Sigmoid colon (tissue), 7 donors: ENCODE data around the gene METTL21C. TPM values are rescaled to one million over a fixed set of nuclear protein-coding genes. Genes with fewer than 3 reads are reported as not detected.

Experiments
- DNase-seq: peaks from one replicate; pipeline ENCODE4 v3.0.0-alpha.2; 2019
- H3K27ac ChIP-seq, 4 donors: fragments of 200-600 bp; sonication (generic); one replicate each; pipeline ENCODE4 v1.5.1; 2016 to 2019; ENCODE audit warnings: mild to moderate bottlenecking in 1 of 4
- H3K27me3 ChIP-seq, 3 donors: fragments of 200-600 bp; sonication (generic); one replicate each; pipeline ENCODE4 v1.5.1; 2019; ENCODE audit warnings: mild to moderate bottlenecking in 1 of 3
- H3K36me3 ChIP-seq, 4 donors: fragments of 200-600 bp; sonication (generic); one replicate each; pipeline ENCODE4 v1.5.1; 2016 to 2019
- H3K4me1 ChIP-seq, 4 donors: fragments of 200-600 bp; sonication (generic); one replicate each; pipeline ENCODE4 v1.5.1; 2017 to 2019
- H3K4me3 ChIP-seq, 4 donors: fragments of 200-600 bp; sonication (generic); one replicate each; pipeline ENCODE4 v1.5.1; 2017 to 2019; ENCODE audit warnings: mild to moderate bottlenecking in 2 of 4, moderate library complexity in 1 of 4
- H3K9me3 ChIP-seq, 4 donors: fragments of 200-600 bp in 3 of 4; sonication (generic) in 3 of 4; one replicate each; pipeline versions ENCODE4 v1.5.1 to v1.6.1; 2013 to 2019
- CTCF ChIP-seq, 4 experiments: fragments of 450-650 bp in 3 of 4; fragments of 200-600 bp in 1 of 4; IDR thresholded peaks; one replicate each; pipeline ENCODE4 v1.5.1; 2016 to 2019; ENCODE audit warnings: antibody characterized with exemption in 4 of 4, mild to moderate bottlenecking in 3 of 4, moderate library complexity in 2 of 4
- EP300 ChIP-seq, 4 donors: sonication (generic); formaldehyde crosslinking; IDR thresholded peaks; one replicate each; pipeline ENCODE4 v1.6.1; 2017; ENCODE audit warnings: antibody characterized with exemption in 4 of 4
- POLR2A ChIP-seq, 2 donors: fragments of 450-650 bp; IDR thresholded peaks; one replicate each; pipeline ENCODE4 v1.6.1; 2016; ENCODE audit warnings: antibody characterized with exemption in 2 of 2, mild to moderate bottlenecking in 2 of 2, moderate library complexity in 2 of 2
- POLR2AphosphoS5 ChIP-seq, 4 donors: sonication (generic); formaldehyde crosslinking; IDR thresholded peaks; one replicate each; pipeline ENCODE4 v1.6.1; 2017; ENCODE audit warnings: antibody characterized with exemption in 4 of 4
- WGBS, 2 donors: extraction: QIAGEN DNeasy Blood & Tissue Kit; methylation state at CpG; one replicate each; pipeline ENCODE4 v1.1.7; 2013; 5-methylcytosine and 5-hydroxymethylcytosine counted together
- intact Hi-C: fragments of 100-400 bp; cut with DNase I; formaldehyde crosslinking; loops from one replicate; pipeline ENCODE4 v1.15.1; 2023
- polyA plus RNA-seq, 3 donors: library from polyadenylated mRNA; stranded (reverse); fragments of 200-250 nt; gene quantifications; one replicate each; pipeline ENCODE4 v1.2.3, GENCODE V29; 2013
- total RNA-seq, 4 donors: library from RNA; depleted of rRNA; stranded (reverse); fragments of >200 nt; gene quantifications; one replicate each; pipeline ENCODE4 v1.1.0, GENCODE V29; 2016
- donor health status: healthy with polysubstance abuse.
- donor health status: Bipolar disorder and iron deficiency.
- donor health status: healthy.

The METTL21C gene
- total and polyA plus RNA-seq, 7 donors = 0.36 TPM; not detected in 6

- intact Hi-C loops = no loop called here
- Histone ChIP-seq H3K36me3 (peaks cover 12 to 94% (median 24%) of the 10 kb centered on the region in 4 donors), H3K27ac (no peak overlapping the region), H3K9me3 (no peaks in the 10 kb centered on the region), H3K4me3 (no peak overlapping the region), H3K4me1 (peaks cover 0 to 5% (median 0%) of the 10 kb centered on the region in 4 donors), H3K27me3 (no peaks in the 10 kb centered on the region)
- TF ChIP-seq POLR2A (IDR thresholded peaks at IDR 0.05) (no peak), POLR2AphosphoS5 (IDR thresholded peaks at IDR 0.05) (no peak), EP300 (IDR thresholded peaks at IDR 0.05) (no peak), CTCF (IDR thresholded peaks at IDR 0.05) (no peak)
- peak; percentile 77 for DNase-seq
- 27 to 72% methylated on average over 6 of the region's 6 CpGs for WGBS, 2 donors
Observed at GRCh38 chr13:102642475-102642874, 52.4 kb downstream of the METTL21C start.

- no peaks in the 10 kb centered on the region for H3K9me3 ChIP-seq
- 39 to 72% methylated on average over 4 of the region's 4 CpGs for WGBS, 2 donors
- H3K27me3 ChIP-seq = no peaks in the 10 kb centered on the region
- no peak overlapping the region for H3K4me3 ChIP-seq
- no peak overlapping the region for H3K27ac ChIP-seq
- H3K36me3 ChIP-seq = peaks cover 12 to 94% (median 25%) of the 10 kb centered on the region in 4 donors
- DNase-seq = no peak
- H3K4me1 ChIP-seq = peaks cover 0 to 5% (median 0%) of the 10 kb centered on the region in 4 donors
- TF ChIP-seq POLR2AphosphoS5 (IDR thresholded peaks at IDR 0.05) = no peak
- no peak for TF ChIP-seq CTCF (IDR thresholded peaks at IDR 0.05)
- TF ChIP-seq POLR2A (IDR thresholded peaks at IDR 0.05) = no peak
- no peak for TF ChIP-seq EP300 (IDR thresholded peaks at IDR 0.05)
- intact Hi-C loops = no loop called here
Observed at GRCh38 chr13:102642029-102642428, 52.8 kb downstream of the METTL21C start.

GRCh38 chr13:102638741-102639140 is 56.1 kb downstream of the METTL21C start:
- WGBS, 2 donors = 88 to 93% methylated on average over 3 of the region's 3 CpGs
- no peak overlapping the region for H3K27ac ChIP-seq
- peaks cover 0 to 5% (median 0%) of the 10 kb centered on the region in 4 donors for H3K4me1 ChIP-seq
- peaks cover 14 to 94% (median 37%) of the 10 kb centered on the region in 4 donors for H3K36me3 ChIP-seq
- DNase-seq = no peak
- intact Hi-C loops = no loop called here
- no peaks in the 10 kb centered on the region for H3K9me3 ChIP-seq
- H3K4me3 ChIP-seq = no peak overlapping the region
- no peak for TF ChIP-seq EP300 (IDR thresholded peaks at IDR 0.05)
- TF ChIP-seq POLR2A (IDR thresholded peaks at IDR 0.05) = no peak
- peak in 1 of 4 donors; percentile 13 for TF ChIP-seq POLR2AphosphoS5 (IDR thresholded peaks at IDR 0.05)
- no peaks in the 10 kb centered on the region for H3K27me3 ChIP-seq

Other genes with a start within 250 kb of the METTL21C start
- 10 to 100 TPM; 33.0 to 54.2 (median 37.3) TPM for gene TPP2, start 98.1 kb downstream of the METTL21C start, total RNA-seq
- gene TPP2, start 98.1 kb downstream of the METTL21C start, polyA plus RNA-seq = 10 to 100 TPM; 11.4 to 23.9 (median 14.6) TPM
- 10 to 100 TPM in 2 of 4 donors, 1 to 10 TPM in 2; 8.9 to 17.3 (median 11.7) TPM for gene TEX30, start 78.7 kb upstream of the METTL21C start, total RNA-seq
- gene TEX30, start 78.7 kb upstream of the METTL21C start, polyA plus RNA-seq = 1 to 10 TPM; 6.6 to 7.2 (median 6.7) TPM
- gene POGLUT2, start 103.9 kb upstream of the METTL21C start, total RNA-seq = 1 to 10 TPM; 3.1 to 8.4 (median 7.4) TPM
- gene POGLUT2, start 103.9 kb upstream of the METTL21C start, polyA plus RNA-seq = 1 to 10 TPM in 1 of 3 donors, under 1 TPM in 2; 0.60 to 2.7 (median 0.92) TPM
- 10 to 100 TPM; 14.8 to 31.0 (median 22.1) TPM for gene BIVM, start 104.1 kb upstream of the METTL21C start, total RNA-seq
- 1 to 10 TPM; 5.4 to 8.3 (median 7.8) TPM for gene BIVM, start 104.1 kb upstream of the METTL21C start, polyA plus RNA-seq
- 10 to 100 TPM; 30.7 to 68.5 (median 63.3) TPM for gene ERCC5, start 151.0 kb upstream of the METTL21C start, total RNA-seq
- 10 to 100 TPM; 38.8 to 51.2 (median 45.0) TPM for gene ERCC5, start 151.0 kb upstream of the METTL21C start, polyA plus RNA-seq